B cell (primary cell): ENCODE measurements around the gene DHX8. TPM values are rescaled to one million over a fixed set of nuclear protein-coding genes. Genes with fewer than 3 reads are reported as not detected.

ENCODE experiments used
- ATAC-seq: fragments of 200-7000 bp; cut with Tn5 transposase; one replicate; pipeline ENCODE4 v1.10.0; 2021; ENCODE audit warnings: low read depth, mild to moderate bottlenecking, moderate number of reproducible peaks, moderate library complexity
- CTCF ChIA-PET: fragments of 350-600 bp; sonication (Branson Sonifier 250); formaldehyde crosslinking; loops from one replicate; lab custom pipeline; 2021; ENCODE audit warnings: antibody characterized with exemption, inconsistent platforms; lab: Charles Lee
- POLR2A ChIA-PET: fragments of 350-600 bp; sonication (Branson Sonifier 250); formaldehyde crosslinking; loops from one replicate; lab custom pipeline; 2021; ENCODE audit warnings: antibody characterized with exemption; lab: Charles Lee
- DNase-seq: peaks from one replicate; pipeline ENCODE4 v3.0.0; 2013
- H2AFZ ChIP-seq: 2 replicates; pipeline ENCODE4 v1.6.1; 2012; ENCODE audit warnings: mild to moderate bottlenecking, low read depth, low read length; ENCODE audit not compliant: insufficient read depth, poor library complexity, severe bottlenecking
- H3K27ac ChIP-seq, 2 donors: 1 replicate in 1 of 2; 2 replicates in 1 of 2; pipeline ENCODE4 v1.5.1; 2012 to 2013; ENCODE audit warnings: low read length in 2 of 2, mild to moderate bottlenecking in 2 of 2, moderate library complexity in 1 of 2
- H3K27me3 ChIP-seq, 4 experiments: fragments of 200-600 bp in 1 of 4; sonication (generic) in 1 of 4; replicated peaks in 1 of 4; 1 replicate in 2 of 4; 2 replicates in 2 of 4; pipeline versions ENCODE4 v1.6.1 to v1.7.0; 2013 to 2016; ENCODE audit warnings: low read length in 3 of 4, mild to moderate bottlenecking in 2 of 4, mixed read lengths in 1 of 4, moderate library complexity in 1 of 4; ENCODE audit not compliant: insufficient read depth in 4 of 4, control insufficient read depth in 3 of 4; ENCODE audit errors: control extremely low read depth in 1 of 4
- H3K36me3 ChIP-seq, 2 experiments: replicated peaks in 1 of 2; 1 replicate in 1 of 2; 2 replicates in 1 of 2; pipeline versions ENCODE4 v1.6.1 to v1.7.1; 2013; ENCODE audit warnings: low read length in 1 of 2; ENCODE audit not compliant: insufficient read depth in 2 of 2, control insufficient read depth in 1 of 2; ENCODE audit errors: control extremely low read depth in 1 of 2, extremely low read depth in 1 of 2
- H3K4me1 ChIP-seq, 2 donors: fragments of 200-600 bp in 1 of 2; sonication (generic) in 1 of 2; 1 replicate in 1 of 2; 2 replicates in 1 of 2; pipeline versions ENCODE4 v1.5.1 to v1.6.1; 2013 to 2017; ENCODE audit warnings: low read length in 2 of 2; ENCODE audit not compliant: control insufficient read depth in 2 of 2, insufficient read depth in 2 of 2
- H3K4me2 ChIP-seq: replicated peaks from 2 replicates; pipeline ENCODE3; 2012; ENCODE audit warnings: mild to moderate bottlenecking, low read depth, low read length; ENCODE audit not compliant: poor library complexity, severe bottlenecking
- H3K4me3 ChIP-seq, 5 experiments: fragments of 200-600 bp in 1 of 5; sonication (generic) in 1 of 5; 1 replicate in 3 of 5; 2 replicates in 2 of 5; pipeline versions ENCODE4 v1.5.1 to v1.7.0; 2011 to 2016; ENCODE audit warnings: low read length in 4 of 5, mild to moderate bottlenecking in 4 of 5, low read depth in 2 of 5, control low read depth in 1 of 5, moderate library complexity in 1 of 5; ENCODE audit not compliant: insufficient read depth in 1 of 5; ENCODE audit errors: control extremely low read depth in 1 of 5, extremely low read depth in 1 of 5
- H3K79me2 ChIP-seq: fragments of 200-600 bp; sonication (generic); one replicate; pipeline ENCODE4 v1.6.0; 2016; ENCODE audit warnings: low read length; ENCODE audit not compliant: control insufficient read depth, insufficient read depth
- H3K9ac ChIP-seq: fragments of 200-600 bp; sonication (generic); 2 replicates; pipeline ENCODE4 v1.6.1; 2017; ENCODE audit warnings: mild to moderate bottlenecking, low read length, moderate library complexity
- H3K9me3 ChIP-seq, 3 donors: one replicate each; pipeline versions ENCODE4 v1.6.1 to v1.7.1; 2013; ENCODE audit warnings: low read length in 2 of 3; ENCODE audit not compliant: control insufficient read depth in 2 of 3, insufficient read depth in 1 of 3; ENCODE audit errors: control extremely low read depth in 1 of 3
- H4K20me1 ChIP-seq: 2 replicates; pipeline ENCODE4 v1.6.0; 2012; ENCODE audit warnings: mild to moderate bottlenecking, low read length; ENCODE audit not compliant: insufficient read depth, control insufficient read depth, poor library complexity, severe bottlenecking
- H3K27ac Mint-ChIP-seq: one replicate; pipeline ENCODE4 v1.8.0; 2021; ENCODE audit warnings: mixed read lengths
- H3K27me3 Mint-ChIP-seq: one replicate; pipeline ENCODE4 v1.8.0; 2021; ENCODE audit warnings: mixed read lengths
- H3K4me1 Mint-ChIP-seq: one replicate; pipeline ENCODE4 v1.8.0; 2021; ENCODE audit warnings: mixed read lengths
- H3K4me3 Mint-ChIP-seq: one replicate; pipeline ENCODE4 v1.8.0; 2021; ENCODE audit warnings: mixed read lengths
- H3K9me3 Mint-ChIP-seq: one replicate; pipeline ENCODE4 v1.8.0; 2022; ENCODE audit warnings: mixed read lengths; ENCODE audit not compliant: insufficient read depth
- EZH2 ChIP-seq: IDR thresholded peaks from 2 replicates; pipeline ENCODE4 v1.6.1; 2012; ENCODE audit warnings: borderline replicate concordance, low read depth, mild to moderate bottlenecking, moderate library complexity, low read length; ENCODE audit not compliant: insufficient read depth, poor library complexity, severe bottlenecking
- WGBS: methylation state at CpG from one replicate; pipeline ENCODE4 v1.1.5; 2013; ENCODE audit warnings: missing lambda C conversion rate; ENCODE audit not compliant: insufficient coverage; 5-methylcytosine and 5-hydroxymethylcytosine counted together
- intact Hi-C: fragments of 100-400 bp; cut with micrococcal nuclease; formaldehyde crosslinking; loops from one replicate; pipeline ENCODE4 v1.10.0; 2022
- polyA plus RNA-seq: library from polyadenylated mRNA; depleted of rRNA; stranded (reverse); fragments of >200 nt; gene quantifications from 2 replicates; pipeline ENCODE4 v1.2.3, GENCODE V29; 2012
- total RNA-seq, 2 donors: library from RNA; stranded (reverse); fragments of 120-200 nt in 1 of 2; gene quantifications; 1 replicate in 1 of 2; 2 replicates in 1 of 2; pipeline versions ENCODE4 v1.2.3 to v1.2.4, GENCODE V29; 2013 to 2022
- TF ChIP-seq, protein P1 (sequence below): fragments of 200-600 bp; IDR thresholded peaks from one replicate; pipeline ENCODE4 v1.8.0; 2022; ENCODE audit warnings: antibody characterized with exemption, mild to moderate bottlenecking

Gene DHX8
- total and polyA plus RNA-seq, 2 donors (not counting 1 experiment from before 2014, with no cell fraction given) = 17.9 to 63.3 TPM

DNA sequence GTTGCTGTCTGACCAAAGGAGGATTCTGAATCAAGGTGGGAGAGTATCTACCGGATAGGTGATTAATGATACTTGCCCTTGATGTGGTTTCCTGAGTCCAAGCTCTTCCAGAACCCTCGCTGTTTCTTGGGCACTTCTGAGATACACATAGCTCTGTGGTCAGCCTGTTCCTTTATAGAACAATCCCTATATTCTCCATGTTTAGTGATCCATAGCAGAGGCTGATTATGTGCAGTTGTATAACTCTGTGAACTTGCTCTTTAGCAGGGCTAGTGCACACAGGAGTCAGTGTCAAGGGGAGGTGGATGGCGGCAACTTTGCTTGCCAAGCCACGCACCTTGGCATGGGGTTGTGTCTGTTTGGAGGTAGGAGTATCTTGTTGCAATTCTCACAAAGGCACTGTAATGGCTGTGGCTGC is 48.9 kb upstream of the DHX8 start:
- peaks cover 3% of the 10 kb centered on the region in 2 donors for H3K4me1 ChIP-seq
- no peak overlapping the region for H3K4me3 Mint-ChIP-seq
- no peak for DNase-seq
- peaks cover 3% of the 10 kb centered on the region for H3K4me1 Mint-ChIP-seq
- intact Hi-C loops = no loop called here
- H3K27ac ChIP-seq = no peak overlapping the region
- no peaks in the 10 kb centered on the region for H3K9me3 ChIP-seq
- no peak overlapping the region for H3K27ac Mint-ChIP-seq
- peaks cover 36% of the 10 kb centered on the region for H3K27me3 Mint-ChIP-seq
- ChIA-PET POLR2A (no interaction called here), CTCF (interaction anchor here (0.9 kb wide), 1 partner anchor 96 kb away, joined by 3 read pairs; no protein-coding TSS in a partner anchor)
- no peak for ATAC-seq
- H3K9ac ChIP-seq = no peak overlapping the region
- H3K36me3 ChIP-seq = no peaks in the 10 kb centered on the region
- TF ChIP-seq, protein P1, sequence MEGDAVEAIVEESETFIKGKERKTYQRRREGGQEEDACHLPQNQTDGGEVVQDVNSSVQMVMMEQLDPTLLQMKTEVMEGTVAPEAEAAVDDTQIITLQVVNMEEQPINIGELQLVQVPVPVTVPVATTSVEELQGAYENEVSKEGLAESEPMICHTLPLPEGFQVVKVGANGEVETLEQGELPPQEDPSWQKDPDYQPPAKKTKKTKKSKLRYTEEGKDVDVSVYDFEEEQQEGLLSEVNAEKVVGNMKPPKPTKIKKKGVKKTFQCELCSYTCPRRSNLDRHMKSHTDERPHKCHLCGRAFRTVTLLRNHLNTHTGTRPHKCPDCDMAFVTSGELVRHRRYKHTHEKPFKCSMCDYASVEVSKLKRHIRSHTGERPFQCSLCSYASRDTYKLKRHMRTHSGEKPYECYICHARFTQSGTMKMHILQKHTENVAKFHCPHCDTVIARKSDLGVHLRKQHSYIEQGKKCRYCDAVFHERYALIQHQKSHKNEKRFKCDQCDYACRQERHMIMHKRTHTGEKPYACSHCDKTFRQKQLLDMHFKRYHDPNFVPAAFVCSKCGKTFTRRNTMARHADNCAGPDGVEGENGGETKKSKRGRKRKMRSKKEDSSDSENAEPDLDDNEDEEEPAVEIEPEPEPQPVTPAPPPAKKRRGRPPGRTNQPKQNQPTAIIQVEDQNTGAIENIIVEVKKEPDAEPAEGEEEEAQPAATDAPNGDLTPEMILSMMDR = no peak
- no peak for TF ChIP-seq EZH2
- H3K9me3 Mint-ChIP-seq = no peaks in the 10 kb centered on the region
- H3K4me3 ChIP-seq = no peak overlapping the region
- H3K79me2 ChIP-seq = no peaks in the 10 kb centered on the region
- 93% methylated on average over 2 of the region's 4 CpGs for WGBS
- no peak overlapping the region for H3K4me2 ChIP-seq
- H3K27me3 ChIP-seq = peaks cover 0 to 27% (median 3%) of the 10 kb centered on the region in 4 experiments
- no peak overlapping the region for H2AFZ ChIP-seq
- no peaks in the 10 kb centered on the region for H4K20me1 ChIP-seq

DNA sequence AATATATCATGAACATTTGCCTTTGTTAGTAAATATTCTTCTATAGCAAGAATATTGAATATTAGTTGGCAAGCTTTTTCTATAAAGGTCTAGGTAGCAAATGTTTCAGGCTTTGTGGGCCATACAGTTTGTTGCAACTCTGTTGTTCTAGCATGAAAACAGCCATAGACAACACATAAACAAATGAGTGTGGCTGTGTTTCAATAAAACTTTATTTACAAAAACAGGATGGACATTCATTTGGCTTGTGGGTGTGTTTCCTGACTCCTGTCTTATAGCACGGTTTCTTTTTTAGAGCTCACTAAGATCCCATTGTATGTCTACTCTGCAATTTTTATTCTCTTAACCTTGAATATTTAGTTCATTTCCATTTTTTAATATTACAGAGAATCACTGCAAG is 46.0 kb upstream of the DHX8 start:
- DNase-seq (no peak), ATAC-seq (no peak)
- no peak overlapping the region for H3K4me3 ChIP-seq
- no peak overlapping the region for H3K9ac ChIP-seq
- intact Hi-C loops = no loop called here
- H3K27me3 ChIP-seq = peaks cover 0 to 13% (median 0%) of the 10 kb centered on the region in 4 experiments
- Mint-ChIP-seq H3K27me3 (peaks cover 30% of the 10 kb centered on the region), H3K4me3 (no peak overlapping the region), H3K4me1 (no peaks in the 10 kb centered on the region), H3K27ac (no peak overlapping the region), H3K9me3 (no peaks in the 10 kb centered on the region)
- CTCF ChIA-PET = no interaction called here
- H2AFZ ChIP-seq = no peak overlapping the region
- no peak overlapping the region for H3K4me2 ChIP-seq
- no peaks in the 10 kb centered on the region for H4K20me1 ChIP-seq
- H3K79me2 ChIP-seq = no peaks in the 10 kb centered on the region
- WGBS = 71% methylated on average over 1 of the region's 1 CpG
- POLR2A ChIA-PET = no interaction called here
- no peak overlapping the region for H3K27ac ChIP-seq
- no peaks in the 10 kb centered on the region for H3K4me1 ChIP-seq
- H3K9me3 ChIP-seq = no peaks in the 10 kb centered on the region
- H3K36me3 ChIP-seq = no peaks in the 10 kb centered on the region
- TF ChIP-seq EZH2 = no peak
- TF ChIP-seq, protein P1 = no peak
